ENCODE measurements around the gene SART3.
"Not testable (repeated sequence)": the region's sequence is repeated elsewhere in the genome, so short reads cannot be mapped to it uniquely, and the experiment has no call there.

The SART3 gene

GRCh38 chr12:108563136-108563803 is 2.3 kb upstream of the SART3 start:
- peak; percentile 65 to 70 for DNase-seq (ENCODE audit: low read depth in 2 of 2)

GRCh38 chr12:108562348-108563135 is 1.6 kb upstream of the SART3 start, which contains the start of gene ISCU:
Gene ISCU, plus strand, starts transcription at chr12:108562596. Its CDS starts 27 bp downstream, at chr12:108562623.
- peak; percentile 97 to 98 for DNase-seq (ENCODE audit: low read depth in 2 of 2)

GRCh38 chr12:108561852-108562347 is 927 bp upstream of the SART3 start:
- no peak for DNase-seq (ENCODE audit: low read depth in 2 of 2)

DNA sequence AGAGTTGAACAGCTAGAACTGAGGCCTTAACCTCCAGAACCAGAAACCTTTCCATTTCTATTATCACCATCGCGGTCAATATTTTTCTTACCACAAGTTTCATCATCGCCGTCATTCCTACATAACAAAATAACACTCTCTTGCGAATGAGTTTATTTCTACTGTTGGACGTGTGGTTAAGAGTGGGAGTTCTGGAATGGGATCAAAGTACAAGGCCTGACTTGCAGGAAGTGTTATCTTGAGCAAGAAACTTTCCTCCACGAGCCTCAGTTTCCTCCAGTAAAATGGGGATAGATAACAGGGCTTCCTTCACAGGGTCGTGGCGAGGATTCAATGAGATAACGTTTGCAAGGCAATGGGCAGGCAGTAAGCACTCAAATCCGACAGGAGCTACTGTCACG is 652 bp downstream of the SART3 start:
- no peak for DNase-seq (ENCODE audit: low read depth in 2 of 2)

GRCh38 chr12:108559748-108560147 is 1.2 kb downstream of the SART3 start:
- no peak for DNase-seq (ENCODE audit: low read depth in 2 of 2)

GRCh38 chr12:108559007-108559655 is 1.8 kb downstream of the SART3 start:
- no peak for DNase-seq (ENCODE audit: low read depth in 2 of 2)

DNA sequence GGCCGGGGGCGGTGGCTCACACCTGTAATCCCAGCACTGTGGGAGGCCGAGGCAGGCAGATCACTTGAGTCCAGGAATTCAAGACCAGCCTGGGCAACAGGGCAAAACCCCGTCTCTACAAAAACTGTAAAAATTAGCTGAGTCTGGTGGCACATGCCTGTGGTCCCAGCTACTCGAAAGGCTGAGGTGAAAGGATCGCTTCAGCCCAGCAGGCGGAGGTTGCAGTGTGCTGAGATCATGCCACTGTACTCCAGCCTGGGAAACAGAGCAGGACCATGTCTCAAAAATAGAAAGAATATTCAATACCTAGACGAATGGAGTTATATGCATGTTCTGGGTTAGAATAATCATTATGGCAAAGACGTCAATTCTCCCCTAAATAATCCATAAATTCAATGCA is 5.6 kb downstream of the SART3 start:
- not testable (repeated sequence) for DNase-seq (ENCODE audit: low read depth in 2 of 2)

- DNase-seq (ENCODE audit: low read depth in 2 of 2): no peak
Observed at GRCh38 chr12:108553799-108554198, 7.2 kb downstream of the SART3 start.

DNA sequence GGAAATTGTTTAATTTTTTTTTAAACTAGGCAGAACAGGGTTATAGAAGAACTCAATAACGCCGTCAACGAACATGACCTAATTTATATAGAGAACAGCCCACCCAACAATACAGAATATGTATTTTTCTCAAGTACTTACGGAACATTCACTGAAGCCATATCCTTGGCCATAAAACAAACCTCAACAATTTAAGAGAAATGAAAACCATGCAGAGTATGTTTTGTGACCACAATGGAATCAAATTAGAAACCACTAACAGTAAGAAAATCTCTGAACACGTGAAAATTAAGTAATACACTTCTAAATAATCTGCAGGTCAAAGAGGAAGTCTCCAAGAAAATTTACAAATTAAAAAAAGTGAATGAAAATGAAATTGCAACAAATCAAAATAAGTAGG is 9.4 kb downstream of the SART3 start:
- no peak for DNase-seq (ENCODE audit: low read depth in 2 of 2)

DNA sequence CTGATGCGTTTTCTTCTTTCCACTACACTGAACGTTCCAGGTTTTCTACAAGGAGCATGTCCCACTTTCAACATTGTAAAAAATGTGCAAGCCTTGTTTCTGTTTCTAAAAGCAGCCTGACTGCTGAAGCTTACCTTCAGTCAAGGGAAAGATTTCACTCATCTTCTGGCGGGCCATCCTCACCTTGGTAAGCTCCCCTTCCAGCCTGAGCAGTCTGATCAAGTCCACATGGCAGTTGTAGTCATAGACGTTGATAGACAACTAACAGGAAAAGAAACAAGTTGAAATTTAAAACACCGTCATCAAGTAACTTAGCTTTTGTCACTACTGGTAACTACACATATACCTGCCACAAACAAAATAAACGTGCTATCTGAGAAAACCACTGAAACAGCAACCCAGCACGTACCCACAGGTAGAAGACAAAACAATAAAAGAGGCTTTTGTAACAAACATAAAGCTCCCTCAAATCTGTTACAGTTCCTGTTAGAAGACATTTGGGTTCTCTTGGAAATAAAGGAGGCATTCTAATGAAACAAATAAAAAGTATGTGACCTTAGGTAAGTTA is 11.9 kb downstream of the SART3 start:
- DNase-seq (ENCODE audit: low read depth in 2 of 2): no peak

GRCh38 chr12:108547686-108548085 is 13.3 kb downstream of the SART3 start:
- DNase-seq (ENCODE audit: low read depth in 2 of 2): no peak

DNA sequence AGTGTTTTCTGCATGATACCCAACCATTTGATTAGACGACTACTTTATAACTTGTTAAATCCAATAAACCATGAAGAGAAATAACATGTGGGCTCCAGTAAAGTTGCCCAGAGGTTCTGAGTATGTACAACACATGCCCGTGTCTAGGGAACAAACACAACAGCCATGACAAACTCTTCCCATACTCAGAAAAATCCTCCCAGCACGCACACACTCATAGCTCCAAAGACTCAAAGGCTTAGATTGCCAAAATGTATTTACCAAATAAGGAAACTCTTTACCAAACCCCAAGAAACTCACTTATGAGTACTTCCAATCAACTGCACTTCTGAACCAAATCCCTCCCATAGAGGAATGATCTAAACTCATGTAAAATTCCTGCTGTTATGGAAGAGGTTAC is 17.3 kb downstream of the SART3 start:
- no peak for DNase-seq (ENCODE audit: low read depth in 2 of 2)

DNA sequence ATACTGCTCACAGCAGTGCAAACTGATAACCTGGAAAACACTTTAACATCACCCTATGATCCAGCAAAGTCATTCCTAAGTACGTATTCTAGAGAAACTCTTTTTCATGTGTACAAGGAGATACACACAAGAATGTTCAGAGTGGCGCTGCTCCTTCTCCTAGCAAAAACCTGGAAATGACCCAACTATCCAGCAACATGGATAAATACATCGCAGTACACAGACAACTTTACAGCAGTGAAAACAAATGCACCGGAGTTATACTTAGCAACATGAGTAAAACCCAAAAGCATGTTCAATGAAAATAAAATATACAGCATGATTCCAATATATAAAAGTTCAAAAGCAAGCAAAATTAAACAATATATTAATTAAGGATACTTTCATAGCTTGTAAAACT is 18.7 kb downstream of the SART3 start:
- no peak for DNase-seq (ENCODE audit: low read depth in 2 of 2)

DNA sequence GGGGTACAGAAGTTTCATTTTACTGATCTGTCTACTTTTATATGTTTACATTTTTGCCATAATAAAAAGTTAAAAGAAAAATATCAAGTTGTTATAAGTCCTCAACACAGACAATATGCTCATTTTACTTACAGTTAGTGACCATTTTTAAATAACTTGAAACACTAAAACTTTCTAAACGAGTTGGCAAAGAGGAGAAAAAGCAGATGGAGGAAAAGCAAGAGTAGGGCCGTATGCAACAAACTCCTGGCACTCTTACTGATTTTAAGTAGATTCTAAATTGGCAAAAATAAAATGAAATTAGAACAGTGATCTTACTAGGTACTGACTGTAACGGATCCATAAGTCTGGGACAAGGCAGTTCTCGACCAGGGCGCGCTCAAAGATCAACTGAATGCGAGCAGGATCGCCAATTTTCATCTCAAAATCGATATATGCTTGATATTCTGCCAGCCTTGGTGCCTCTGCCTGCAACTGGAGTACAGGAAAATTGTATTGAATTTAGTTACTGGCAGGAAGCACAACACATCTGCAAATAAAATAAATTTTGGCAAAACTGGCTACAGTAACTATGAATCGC is 22.3 kb downstream of the SART3 start:
- no peak for DNase-seq (ENCODE audit: low read depth in 2 of 2)

DNA sequence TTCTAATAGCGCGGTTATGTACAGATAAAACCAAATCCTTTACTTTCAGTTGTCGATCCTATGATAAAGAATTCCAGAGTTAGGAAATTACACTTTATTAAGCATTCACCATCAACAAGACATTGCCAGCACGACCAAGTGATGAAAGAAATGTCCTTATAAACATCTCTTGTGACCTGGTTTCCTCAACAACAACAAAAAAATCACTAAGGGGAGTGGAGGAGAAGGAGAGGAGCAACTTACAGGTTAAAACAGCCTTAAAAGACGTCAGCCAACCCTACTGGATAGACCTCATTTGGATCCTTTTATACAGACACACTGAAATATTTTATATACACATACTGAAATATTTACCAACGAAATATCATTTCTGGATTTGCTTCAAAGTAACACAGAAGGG is 22.8 kb downstream of the SART3 start:
- DNase-seq (ENCODE audit: low read depth in 2 of 2): no peak

GRCh38 chr12:108531929-108532848 is 28.8 kb downstream of the SART3 start:
- DNase-seq (ENCODE audit: low read depth in 2 of 2): no peak

GRCh38 chr12:108530161-108530560 is 30.8 kb downstream of the SART3 start:
- DNase-seq (ENCODE audit: low read depth in 2 of 2): no peak

DNA sequence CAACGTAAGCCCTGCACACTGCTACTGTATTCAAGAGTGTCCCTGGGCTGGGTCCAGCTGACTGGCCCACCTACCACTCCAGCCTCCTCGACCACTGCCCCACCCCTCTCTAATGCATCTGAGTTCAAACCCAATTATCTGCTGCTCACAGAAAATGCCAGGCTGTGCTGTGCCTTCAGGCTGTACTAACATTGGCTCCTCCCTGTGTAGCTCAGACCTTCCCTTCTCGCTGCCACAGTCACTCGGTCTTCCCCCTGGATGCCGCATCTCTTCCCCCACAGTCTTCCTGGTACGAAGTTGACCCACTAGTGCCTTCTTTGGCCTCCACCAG is 33.8 kb downstream of the SART3 start:
- DNase-seq (ENCODE audit: low read depth in 2 of 2): no peak

- DNase-seq (ENCODE audit: low read depth in 2 of 2): no peak
Observed at GRCh38 chr12:108526482-108527165, 34.3 kb downstream of the SART3 start.

GRCh38 chr12:108525681-108526080 is 35.3 kb downstream of the SART3 start:
- DNase-seq (ENCODE audit: low read depth in 2 of 2): no peak

Measured in stimulated activated CD4-positive, alpha-beta T cell treated with anti-CD3 and anti-CD28 coated beads, Interleukin-1b, Interleukin-23, amount 100 ng/mL, for 1 hour (primary cell).